Ascending aorta (tissue), 2 donors: ENCODE data around the gene SLC35E4. TPM values are rescaled to one million over a fixed set of nuclear protein-coding genes. Genes with fewer than 3 reads are reported as not detected.
"Not testable (repeated sequence)": the region's sequence is repeated elsewhere in the genome, so short reads cannot be mapped to it uniquely, and the experiment has no call there.

Experiments used
- DNase-seq, 2 donors: peaks; one replicate each; pipeline ENCODE4 v3.0.0-alpha.2; 2019; ENCODE audit warnings: low spot score in 2 of 2
- H3K27ac ChIP-seq, 2 donors: fragments of 200-600 bp; sonication (generic); one replicate each; pipeline ENCODE4 v1.5.1; 2016 to 2017; ENCODE audit warnings: mild to moderate bottlenecking in 1 of 2
- H3K27me3 ChIP-seq: fragments of 200-600 bp; sonication (generic); one replicate; pipeline ENCODE4 v1.5.1; 2017
- H3K36me3 ChIP-seq, 2 donors: fragments of 200-600 bp; sonication (generic); one replicate each; pipeline ENCODE4 v1.5.1; 2016
- H3K4me1 ChIP-seq, 2 donors: fragments of 200-600 bp; sonication (generic); one replicate each; pipeline ENCODE4 v1.5.1; 2016 to 2017; ENCODE audit warnings: mild to moderate bottlenecking in 1 of 2
- H3K4me3 ChIP-seq, 2 donors: fragments of 200-600 bp; sonication (generic); one replicate each; pipeline ENCODE4 v1.5.1; 2016 to 2017; ENCODE audit warnings: mild to moderate bottlenecking in 1 of 2
- H3K9me3 ChIP-seq, 2 donors: fragments of 200-600 bp; sonication (generic); one replicate each; pipeline ENCODE4 v1.5.1; 2016
- intact Hi-C: fragments of 100-400 bp; cut with DNase I; formaldehyde crosslinking; loops from one replicate; pipeline ENCODE4 v1.15.1; 2023
- total RNA-seq: library from RNA; depleted of rRNA; stranded (reverse); fragments of >200 nt; gene quantifications from one replicate; pipeline ENCODE4 v1.1.0, GENCODE V29; 2016
- TF ChIP-seq, protein P1 (sequence below), 3 experiments: fragments of 200-600 bp in 2 of 3; fragments of 450-650 bp in 1 of 3; sonication (generic) in 2 of 3; IDR thresholded peaks; one replicate each; pipeline ENCODE4 v1.5.1; 2016 to 2019; ENCODE audit warnings: antibody characterized with exemption in 3 of 3, mild to moderate bottlenecking in 1 of 3, moderate library complexity in 1 of 3

SLC35E4 gene
- total RNA-seq, 1 donor from 2014 or later: 38.1 TPM

DNA sequence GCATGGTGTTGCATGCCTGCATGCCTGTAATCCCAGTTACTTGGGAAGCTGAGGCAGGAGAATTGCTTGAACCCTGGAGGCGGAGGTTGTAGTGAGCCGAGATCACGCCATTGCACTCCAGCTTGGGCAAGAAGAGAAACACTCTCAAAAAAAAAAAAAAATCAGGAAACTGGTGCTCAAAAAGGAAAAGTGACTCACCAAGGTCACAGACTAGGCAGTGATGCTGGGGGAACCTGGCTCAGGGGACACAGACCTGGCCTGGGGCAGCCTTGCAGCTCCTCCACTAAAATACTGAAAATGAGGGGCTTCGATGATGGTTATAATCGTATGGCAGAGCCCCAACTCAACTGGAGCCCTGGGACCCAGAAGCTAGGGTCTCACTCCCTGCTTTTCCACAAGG, 8.1 kb upstream of the SLC35E4 start:
- H3K27ac ChIP-seq: no peak overlapping the region
- intact Hi-C loops: no loop called here
- TF ChIP-seq, protein P1, sequence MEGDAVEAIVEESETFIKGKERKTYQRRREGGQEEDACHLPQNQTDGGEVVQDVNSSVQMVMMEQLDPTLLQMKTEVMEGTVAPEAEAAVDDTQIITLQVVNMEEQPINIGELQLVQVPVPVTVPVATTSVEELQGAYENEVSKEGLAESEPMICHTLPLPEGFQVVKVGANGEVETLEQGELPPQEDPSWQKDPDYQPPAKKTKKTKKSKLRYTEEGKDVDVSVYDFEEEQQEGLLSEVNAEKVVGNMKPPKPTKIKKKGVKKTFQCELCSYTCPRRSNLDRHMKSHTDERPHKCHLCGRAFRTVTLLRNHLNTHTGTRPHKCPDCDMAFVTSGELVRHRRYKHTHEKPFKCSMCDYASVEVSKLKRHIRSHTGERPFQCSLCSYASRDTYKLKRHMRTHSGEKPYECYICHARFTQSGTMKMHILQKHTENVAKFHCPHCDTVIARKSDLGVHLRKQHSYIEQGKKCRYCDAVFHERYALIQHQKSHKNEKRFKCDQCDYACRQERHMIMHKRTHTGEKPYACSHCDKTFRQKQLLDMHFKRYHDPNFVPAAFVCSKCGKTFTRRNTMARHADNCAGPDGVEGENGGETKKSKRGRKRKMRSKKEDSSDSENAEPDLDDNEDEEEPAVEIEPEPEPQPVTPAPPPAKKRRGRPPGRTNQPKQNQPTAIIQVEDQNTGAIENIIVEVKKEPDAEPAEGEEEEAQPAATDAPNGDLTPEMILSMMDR (IDR thresholded peaks at IDR 0.05): no peak

DNA sequence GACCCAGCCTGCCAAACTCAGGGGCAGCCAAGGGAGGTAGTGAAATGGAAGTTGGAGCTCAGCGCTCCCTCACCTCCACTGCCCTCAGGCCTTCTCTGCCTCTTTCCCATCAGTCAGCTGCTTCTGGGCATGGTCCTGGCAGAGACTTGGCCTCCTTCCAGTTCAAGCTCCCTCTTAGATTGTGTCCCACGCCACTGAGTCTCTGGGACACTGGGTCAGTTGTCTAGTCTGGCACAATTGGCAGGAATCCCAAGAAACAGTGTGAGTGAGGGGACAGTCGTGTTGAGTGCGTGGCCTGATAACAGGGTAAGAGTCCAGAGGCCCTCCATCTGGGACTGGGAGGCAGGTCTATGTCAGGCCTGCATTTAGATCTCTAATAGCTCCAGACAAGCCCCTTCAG, 7.1 kb upstream of the SLC35E4 start:
- intact Hi-C loops: no loop called here

More for the DNA sequence above, 8.1 kb upstream of the SLC35E4 start:
- no peaks in the 10 kb centered on the region for H3K4me1 ChIP-seq
- H3K4me3 ChIP-seq: no peak overlapping the region
- no peaks in the 10 kb centered on the region for H3K9me3 ChIP-seq
- peaks cover 0 to 1% of the 10 kb centered on the region in 2 donors for H3K36me3 ChIP-seq
- DNase-seq: no peak
- no peaks in the 10 kb centered on the region for H3K27me3 ChIP-seq

DNA sequence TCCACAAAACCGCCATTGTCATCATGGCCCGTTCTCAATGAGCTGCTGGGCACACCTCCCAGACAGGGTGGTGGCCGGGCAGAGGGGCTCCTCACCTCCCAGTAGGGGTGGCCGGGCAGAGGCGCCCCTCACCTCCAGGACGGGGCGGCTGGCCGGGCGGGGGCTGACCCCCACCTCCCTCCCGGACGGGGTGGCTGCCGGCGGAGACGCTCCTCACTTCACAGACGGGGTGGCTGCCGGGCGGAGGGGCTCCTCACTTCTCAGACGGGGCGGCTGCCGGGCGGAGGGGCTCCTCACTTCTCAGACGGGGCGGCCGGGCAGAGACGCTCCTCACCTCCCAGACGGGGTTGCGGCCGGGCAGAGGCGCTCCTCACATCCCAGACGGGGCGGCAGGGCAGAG, 4.1 kb upstream of the SLC35E4 start:
- H3K9me3 ChIP-seq, H3K27me3 ChIP-seq, H3K27ac ChIP-seq, H3K4me3 ChIP-seq, DNase-seq, H3K36me3 ChIP-seq: not testable (repeated sequence)
- H3K4me1 ChIP-seq: peaks cover 9 to 17% of the 10 kb centered on the region in 2 donors
- intact Hi-C loops: loop anchor here (10.0 kb wide), 1 partner anchor 453 kb away; the partner anchor contains the start of gene SMTN

More for the DNA sequence above, 7.1 kb upstream of the SLC35E4 start:
- no peaks in the 10 kb centered on the region for H3K27me3 ChIP-seq
- TF ChIP-seq, protein P1 (IDR thresholded peaks at IDR 0.05): no peak
- H3K27ac ChIP-seq: no peak overlapping the region
- no peak for DNase-seq
- H3K9me3 ChIP-seq: no peaks in the 10 kb centered on the region
- no peaks in the 10 kb centered on the region for H3K4me1 ChIP-seq
- H3K4me3 ChIP-seq: no peak overlapping the region
- no peaks in the 10 kb centered on the region for H3K36me3 ChIP-seq

DNA sequence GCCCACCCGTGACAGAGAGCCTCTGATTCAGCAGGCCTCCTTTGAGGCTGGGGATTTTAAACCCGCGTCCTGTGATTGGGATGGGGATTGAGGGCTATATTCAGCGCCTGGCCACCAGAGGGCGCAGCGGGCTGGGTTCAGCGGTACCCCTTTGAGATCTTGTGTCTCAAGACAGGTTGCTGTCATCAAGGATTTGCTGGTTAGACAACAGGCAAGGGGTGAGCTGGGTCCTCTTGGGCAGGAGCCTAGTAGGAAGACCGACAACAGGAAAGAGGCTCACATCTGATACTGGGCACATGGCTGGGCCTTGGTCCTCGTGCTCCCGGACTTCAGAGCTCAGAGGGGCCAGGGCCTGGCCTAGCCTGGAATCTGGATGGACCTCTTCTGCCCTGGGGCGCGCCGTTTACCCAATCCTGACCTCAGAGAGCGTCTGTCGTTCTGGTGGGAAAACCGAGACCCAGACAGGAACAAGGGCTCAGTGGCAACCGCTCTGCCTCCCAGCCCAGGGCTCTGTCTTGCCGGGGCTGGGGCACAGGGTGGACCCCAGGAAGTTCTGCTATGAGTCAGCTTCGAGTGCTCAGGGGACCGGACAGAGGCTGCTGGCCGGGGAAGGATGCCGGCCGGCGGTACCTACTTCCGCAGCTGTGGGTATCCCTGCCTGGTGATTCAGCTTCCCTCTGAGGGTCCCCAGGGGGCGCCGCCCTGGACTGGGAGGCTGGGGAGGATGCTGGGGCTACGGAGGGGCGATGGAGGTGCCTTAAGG, 929 bp upstream of the SLC35E4 start:
- no peaks in the 10 kb centered on the region for H3K27me3 ChIP-seq
- intact Hi-C loops: loop anchor here (1.0 to 10.0 kb wide), 8 partner anchors 28 to 514 kb away; partner anchors contain the start of genes DUSP18, OSBP2, SMTN and TCN2
- H3K4me1 ChIP-seq: peaks cover 21 to 32% of the 10 kb centered on the region in 2 donors
- TF ChIP-seq, protein P1 (IDR thresholded peaks at IDR 0.05): peak; percentile 93 to 95 (median 95)
- DNase-seq: peak; percentile 65 to 92
- peak overlapping the region; percentile 97 to 98 for H3K27ac ChIP-seq
- H3K9me3 ChIP-seq: no peaks in the 10 kb centered on the region
- no peaks in the 10 kb centered on the region for H3K36me3 ChIP-seq
- H3K4me3 ChIP-seq: peak overlapping the region; percentile 70 to 90

DNA sequence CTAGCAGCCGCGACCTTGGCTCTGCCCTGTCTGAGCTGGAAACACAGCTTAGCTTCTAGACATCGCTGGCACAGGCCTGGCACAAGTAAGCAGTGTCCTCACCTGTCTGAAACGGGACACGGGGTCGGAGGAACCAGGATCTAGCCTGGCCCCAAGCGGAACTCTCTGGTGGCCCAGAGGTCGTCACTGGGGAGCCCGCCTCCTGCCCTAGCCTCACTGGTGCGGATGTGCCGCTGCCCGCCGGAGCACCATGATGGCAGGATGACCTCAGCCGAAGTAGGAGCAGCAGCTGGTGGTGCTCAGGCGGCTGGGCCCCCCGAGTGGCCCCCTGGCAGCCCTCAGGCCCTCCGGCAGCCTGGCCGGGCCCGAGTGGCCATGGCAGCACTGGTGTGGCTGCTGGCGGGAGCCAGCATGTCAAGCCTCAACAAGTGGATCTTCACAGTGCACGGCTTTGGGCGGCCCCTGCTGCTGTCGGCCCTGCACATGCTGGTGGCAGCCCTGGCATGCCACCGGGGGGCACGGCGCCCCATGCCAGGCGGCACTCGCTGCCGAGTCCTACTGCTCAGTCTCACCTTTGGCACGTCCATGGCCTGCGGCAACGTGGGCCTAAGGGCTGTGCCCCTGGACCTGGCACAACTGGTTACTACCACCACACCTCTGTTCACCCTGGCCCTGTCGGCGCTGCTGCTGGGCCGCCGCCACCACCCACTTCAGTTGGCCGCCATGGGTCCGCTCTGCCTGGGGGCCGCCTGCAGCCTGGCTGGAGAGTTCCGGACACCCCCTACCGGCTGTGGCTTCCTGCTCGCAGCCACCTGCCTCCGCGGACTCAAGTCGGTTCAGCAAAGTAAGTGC, 871 bp downstream of the SLC35E4 start:
- TF ChIP-seq, protein P1 (IDR thresholded peaks at IDR 0.05): no peak
- Histone ChIP-seq H3K27me3 (no peaks in the 10 kb centered on the region), H3K4me3 (peak overlapping the region; percentile 70 to 90), H3K9me3 (no peaks in the 10 kb centered on the region), H3K4me1 (peaks cover 21 to 32% of the 10 kb centered on the region in 2 donors), H3K36me3 (no peaks in the 10 kb centered on the region), H3K27ac (peak overlapping the region; percentile 97 to 98)
- DNase-seq: no peak
- intact Hi-C loops: loop anchor here (10.0 kb wide), 1 partner anchor 448 kb away; the partner anchor contains the start of gene SMTN
